GM21737 (cell line): ENCODE data around the gene FUZ.

Source experiments
- ATAC-seq: cut with Tn5 transposase; IDR thresholded peaks from one replicate; pipeline ENCODE4 v1.9.1; 2021; ENCODE audit warnings: mild to moderate bottlenecking, moderate library complexity; ENCODE audit not compliant: unreplicated experiment

Gene FUZ

DNA sequence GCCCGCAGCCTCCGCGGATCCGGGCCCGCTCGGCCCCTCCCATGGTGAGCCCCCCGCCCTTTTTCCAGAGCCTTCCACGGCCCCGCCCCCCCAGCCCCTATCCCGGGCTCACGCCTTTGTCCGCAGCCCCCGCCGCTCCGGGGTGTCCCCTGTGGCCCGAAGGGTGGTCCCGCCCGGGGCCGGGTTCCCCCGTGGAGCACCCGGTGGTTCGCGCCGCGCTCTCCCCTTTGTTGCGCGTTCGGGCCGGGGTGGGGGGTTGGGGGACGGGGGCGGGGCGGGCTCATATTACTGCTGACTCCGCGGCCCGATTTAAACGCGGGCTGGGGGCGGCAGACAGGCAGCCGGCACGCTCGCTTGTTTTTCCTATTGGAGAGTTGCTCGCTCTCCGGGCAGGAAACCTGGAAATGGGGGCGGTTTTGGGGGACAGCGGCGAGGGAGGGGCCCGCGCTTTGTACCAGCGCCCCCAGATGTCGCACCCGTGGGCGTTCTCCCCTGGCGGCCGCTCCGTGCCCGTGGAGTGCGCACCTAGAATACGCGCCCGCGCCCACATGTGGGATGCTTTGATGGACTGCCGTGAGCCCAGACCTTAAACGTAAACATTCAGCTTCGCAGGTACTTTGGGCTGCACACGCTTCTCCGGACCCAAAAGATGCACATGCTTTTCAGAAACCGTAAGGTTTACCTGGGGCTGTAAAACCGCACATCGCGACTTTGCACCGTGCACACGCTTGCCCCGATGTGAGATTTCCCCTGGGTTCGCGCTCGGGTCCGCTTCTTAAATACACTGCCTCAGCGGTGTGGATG lies 38.6 kb upstream of the FUZ start:
- ATAC-seq: peak; percentile 5

DNA sequence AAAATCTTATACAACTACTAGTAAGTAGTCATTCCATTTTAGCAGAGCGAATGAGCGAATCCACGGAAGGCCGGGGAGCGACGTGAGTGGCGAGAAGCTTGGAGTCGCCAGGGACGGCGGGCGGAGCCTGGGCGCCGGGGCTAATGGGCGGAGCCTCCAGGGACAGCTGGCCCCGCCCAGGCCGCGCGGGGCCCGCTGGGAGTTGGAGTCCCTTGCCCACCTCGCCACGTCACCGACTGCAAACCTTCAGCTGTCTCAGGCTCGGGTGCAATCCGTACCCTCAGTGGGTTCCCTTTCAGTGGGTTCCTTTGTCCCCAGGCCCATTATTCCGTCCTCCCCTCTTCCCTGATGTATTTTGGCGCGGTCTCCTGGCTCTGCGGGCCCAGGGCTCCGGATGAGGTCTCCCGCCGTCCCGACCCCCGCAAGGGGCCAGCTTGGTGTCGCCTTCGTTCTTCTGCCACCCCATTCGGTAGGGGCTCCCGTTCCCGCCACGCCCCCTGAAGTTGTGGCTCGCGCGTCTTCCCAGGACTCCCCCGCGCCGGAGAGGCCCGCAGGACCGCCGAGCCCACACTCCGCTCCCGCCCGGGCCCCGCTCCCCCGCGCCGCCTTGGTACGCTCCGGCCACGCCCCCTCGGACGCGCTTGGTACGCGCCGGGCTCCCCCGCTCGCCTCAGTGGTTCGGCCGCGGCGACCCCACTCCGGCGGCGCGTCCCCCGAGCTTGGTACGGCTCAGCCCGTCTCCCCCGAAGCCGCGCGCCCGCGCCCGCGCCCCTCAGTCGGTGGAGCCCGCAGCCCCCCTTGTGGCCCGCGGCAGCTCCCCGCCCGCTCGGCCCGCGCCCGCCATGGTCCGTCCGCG lies 37.6 kb upstream of the FUZ start, which contains the start of gene PTOV1:
PTOV1 (plus strand) TSS at position 673 of the 856 bp plus-strand sequence.
- peak; percentile 62 for ATAC-seq

GRCh38 chr19:49850221-49850486 lies 37.1 kb upstream of the FUZ start:
- ATAC-seq: no peak

DNA sequence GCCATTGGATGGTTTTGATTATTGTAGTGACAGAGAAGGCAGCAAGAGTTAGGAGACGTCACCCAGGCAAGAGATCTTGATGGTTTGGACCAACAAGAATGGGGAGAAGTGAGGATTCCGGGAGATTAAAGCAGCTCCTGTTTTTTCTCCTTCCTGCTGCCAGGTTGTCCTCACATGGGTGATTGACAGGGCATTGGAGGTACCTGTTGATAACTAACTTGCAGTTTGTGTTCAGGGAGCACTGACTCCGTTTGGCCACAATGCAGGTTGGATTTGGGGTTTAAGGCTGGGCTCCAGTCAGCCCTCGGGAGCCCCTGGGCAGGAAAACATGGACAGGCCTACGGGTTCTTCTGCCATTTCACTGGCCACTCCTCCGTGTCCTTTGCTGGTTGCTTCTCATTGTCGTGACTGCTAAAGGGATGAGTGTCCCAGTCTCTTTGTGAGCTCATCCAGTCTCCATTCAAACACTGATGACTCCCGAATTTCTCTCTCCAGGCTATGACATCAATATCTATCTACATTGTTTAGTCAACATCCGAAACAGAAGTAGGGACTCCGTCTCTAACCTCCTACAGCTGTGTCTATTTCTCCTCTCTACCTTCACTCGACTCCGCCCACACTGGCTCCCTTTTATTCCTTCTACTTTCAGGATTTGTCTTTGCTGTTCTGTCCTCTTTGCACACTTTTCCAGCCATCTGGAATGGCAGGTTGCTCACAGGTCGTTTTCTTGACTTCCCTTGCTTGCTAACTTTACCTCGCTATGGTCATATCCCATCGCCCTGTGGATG lies 36.5 kb upstream of the FUZ start:
- ATAC-seq: no peak

DNA sequence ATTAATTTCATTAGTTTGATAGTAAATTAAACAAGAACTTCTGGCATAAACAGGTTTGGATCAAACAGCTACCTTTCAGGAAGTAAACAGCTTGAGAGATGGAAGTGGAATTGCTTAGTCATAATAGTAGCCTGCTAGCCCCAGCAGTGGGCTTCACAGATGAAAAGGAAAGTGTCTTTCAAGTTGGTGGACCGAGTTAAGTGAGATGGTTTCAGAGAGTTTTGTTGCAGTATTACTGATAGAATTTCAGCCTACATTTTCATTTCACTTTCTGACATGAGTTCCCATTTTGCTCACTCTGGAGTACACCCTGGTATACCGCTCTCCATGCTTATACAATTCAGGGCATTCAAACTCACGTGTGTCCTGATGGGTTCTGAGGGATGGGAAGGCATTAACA lies 35.8 kb upstream of the FUZ start:
- no peak for ATAC-seq

DNA sequence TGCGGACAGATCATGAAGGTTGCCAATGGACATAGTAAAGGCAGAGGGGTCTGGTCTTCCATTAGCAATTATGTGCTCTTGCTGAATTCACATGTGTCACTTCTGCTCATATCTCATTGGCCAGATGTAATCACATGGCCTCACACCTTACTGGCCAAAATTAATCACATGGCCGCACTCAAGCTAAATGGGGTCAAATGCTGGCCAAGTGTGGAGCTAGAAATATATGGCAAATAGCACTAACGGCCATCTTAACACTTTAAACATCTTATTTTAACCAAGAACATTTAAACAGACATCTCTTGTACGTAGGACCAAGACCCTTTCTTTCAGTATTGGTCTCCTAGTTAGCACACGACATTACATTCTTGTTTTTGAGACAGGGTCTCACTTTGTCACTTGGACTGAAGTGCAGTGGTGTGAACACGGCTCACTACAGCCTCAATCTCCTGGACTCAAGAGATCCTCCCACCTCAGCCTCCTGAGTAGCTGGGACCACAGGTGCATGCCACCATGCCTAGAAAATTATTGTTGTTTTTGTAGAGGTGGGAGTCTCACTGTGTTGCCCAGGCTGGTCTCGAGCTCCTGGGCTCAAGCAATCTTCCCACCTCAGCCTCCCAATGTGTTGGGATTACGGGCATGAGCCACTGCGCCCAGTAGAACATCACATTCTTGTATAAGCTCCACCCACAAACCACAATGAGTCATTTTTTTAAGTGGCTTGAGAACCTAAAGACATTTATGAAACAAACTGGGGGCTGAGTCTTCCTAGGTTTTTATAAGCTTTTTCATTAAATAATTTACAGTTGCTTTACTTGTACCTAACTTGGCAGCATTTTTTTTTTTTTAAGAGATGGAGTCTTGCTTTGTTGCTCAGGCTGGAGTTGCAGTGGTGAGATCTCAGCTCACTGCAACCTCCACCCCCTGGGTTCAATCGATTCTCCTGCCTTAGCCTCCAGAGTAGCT lies 34.9 kb upstream of the FUZ start:
- ATAC-seq: no peak

DNA sequence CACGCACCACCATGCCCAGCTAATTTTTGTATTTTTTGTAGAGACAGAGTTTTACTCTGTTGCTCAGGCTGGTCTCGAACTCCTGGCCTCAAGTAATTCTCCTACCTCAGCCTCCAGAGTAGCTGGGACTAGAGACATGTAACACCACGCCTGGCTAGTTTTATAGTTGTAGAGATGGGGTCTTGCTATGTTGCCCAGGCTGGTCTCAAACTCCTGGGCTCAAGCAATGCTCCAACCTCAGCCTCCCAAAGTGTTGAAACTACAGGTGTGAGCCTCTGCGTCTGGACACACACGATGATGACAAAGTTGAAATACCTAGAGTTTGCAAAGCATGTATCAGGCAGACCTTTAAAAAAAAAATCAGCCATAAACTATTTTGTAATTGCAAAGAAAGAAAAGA lies 33.3 kb upstream of the FUZ start:
- ATAC-seq: no peak

DNA sequence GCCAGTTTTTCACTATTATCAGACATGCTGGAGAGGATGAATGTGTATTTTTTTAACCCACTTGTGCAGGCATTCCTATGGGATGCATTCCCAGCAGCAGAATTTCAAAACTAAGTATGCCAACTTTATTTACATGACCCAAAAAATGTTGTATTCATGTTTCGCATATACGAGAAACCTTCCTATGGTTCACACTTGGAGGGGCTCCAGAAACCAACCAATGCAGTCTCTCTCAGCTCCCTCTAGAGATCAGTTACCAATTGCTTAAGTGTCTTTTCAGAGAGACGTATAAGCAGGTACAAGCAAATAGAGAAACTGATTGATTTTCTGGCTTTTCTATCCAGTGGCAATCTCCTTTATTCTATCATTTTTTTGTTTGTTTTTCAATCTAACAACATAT lies 32.3 kb upstream of the FUZ start:
- no peak for ATAC-seq

- no peak for ATAC-seq
Measured at GRCh38 chr19:49844138-49845095, 31.3 kb upstream of the FUZ start.

GRCh38 chr19:49843265-49843664 lies 30.2 kb upstream of the FUZ start:
- ATAC-seq: no peak

DNA sequence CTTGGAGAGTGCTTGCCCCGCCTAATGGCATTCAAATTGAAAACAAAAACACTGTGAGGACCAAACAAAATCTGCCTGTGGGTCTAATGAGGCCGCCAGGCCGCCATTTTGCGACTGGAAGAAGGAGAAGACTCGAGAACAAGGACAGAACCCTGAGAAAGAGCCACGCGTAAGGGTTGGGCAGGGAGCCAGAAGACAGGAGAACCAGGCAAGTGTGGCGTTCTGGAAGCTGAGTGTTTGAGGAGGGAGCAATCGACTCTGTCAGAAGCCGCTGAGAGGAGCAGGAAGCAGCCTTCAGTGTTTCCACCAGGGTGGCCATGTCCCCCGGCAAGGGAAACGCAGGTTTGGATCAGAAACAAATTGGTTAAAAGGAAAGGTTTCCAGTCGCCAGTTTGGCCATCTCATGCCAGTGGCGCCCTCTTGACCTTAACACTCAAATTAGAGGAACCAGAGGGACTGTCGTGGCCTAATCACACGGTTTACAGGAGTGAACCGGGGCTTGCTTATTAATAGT lies 27.7 kb upstream of the FUZ start:
- no peak for ATAC-seq

DNA sequence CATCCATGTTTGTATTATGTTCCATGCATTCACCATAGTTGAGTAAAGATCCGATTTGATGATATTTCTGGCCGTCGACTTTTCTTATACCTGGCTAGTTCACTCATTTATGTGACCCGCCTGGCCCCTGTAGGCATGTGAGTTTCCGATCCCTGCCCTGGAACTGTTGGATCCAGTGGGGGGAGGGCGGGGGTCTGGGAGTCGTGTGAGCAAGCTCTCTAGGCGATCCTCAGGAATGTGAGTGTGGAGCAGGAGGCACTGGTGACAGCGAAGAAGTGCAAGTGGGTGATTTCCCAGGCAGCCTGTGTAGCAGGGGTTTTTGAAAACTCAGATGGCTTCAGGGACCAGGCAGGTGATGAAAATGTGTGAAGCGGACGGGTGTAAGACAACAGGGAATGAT lies 27.2 kb upstream of the FUZ start:
- no peak for ATAC-seq

DNA sequence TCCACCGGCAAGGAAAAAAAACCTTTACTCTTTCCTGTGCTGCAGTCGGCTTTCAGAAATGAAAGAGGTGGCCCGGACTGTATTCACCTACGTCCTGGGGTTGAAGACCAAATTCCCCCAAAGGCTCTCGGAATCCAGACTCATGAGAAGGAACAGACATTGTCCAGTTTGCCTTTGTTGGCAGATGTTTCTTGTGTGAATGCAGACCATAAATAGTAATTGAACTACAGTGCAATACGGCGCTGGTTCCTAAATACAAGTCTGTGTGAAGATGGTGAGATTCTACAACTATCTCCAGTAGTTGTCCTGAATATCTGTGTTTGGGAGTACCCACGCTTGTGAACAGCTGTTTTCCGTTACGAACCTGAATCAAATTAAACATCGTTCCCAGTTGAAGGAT lies 26.6 kb upstream of the FUZ start:
- ATAC-seq: no peak

DNA sequence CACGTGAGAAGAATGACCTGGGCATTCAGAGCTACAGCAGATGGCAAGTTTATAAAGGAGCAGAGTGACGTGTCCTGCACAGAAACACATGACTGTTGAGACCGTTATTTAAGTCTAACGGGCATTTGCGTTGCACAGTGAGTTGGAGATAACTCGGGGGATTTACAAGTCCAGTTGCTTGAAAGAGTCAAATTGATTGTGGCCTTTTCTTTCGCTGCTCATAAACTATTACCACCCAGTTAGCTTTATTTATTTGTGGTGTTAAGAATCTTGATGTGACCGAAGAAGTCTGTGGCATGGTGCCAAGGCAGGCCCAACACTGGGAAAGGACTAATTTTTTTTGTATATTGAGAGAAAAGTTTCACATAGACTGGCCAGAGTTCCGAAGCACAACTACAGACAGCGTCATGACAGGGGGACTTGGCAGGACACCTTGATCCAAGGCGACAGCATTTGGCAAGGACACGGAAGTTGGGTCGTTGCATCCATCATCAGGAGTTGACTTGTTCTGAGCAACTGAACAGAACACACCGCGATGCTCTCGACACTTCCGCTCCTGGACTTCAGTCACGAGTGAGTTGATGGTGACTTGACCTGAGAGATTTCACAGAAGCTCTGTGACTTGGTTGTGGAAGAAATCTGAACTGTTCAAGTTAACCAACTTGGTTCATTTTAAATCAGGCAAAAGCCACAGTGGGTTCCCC lies 25.9 kb upstream of the FUZ start:
- no peak for ATAC-seq

- no peak for ATAC-seq
Measured at GRCh38 chr19:49837425-49837824, 24.3 kb upstream of the FUZ start.

GRCh38 chr19:49837009-49837310 lies 23.9 kb upstream of the FUZ start:
- ATAC-seq: no peak

DNA sequence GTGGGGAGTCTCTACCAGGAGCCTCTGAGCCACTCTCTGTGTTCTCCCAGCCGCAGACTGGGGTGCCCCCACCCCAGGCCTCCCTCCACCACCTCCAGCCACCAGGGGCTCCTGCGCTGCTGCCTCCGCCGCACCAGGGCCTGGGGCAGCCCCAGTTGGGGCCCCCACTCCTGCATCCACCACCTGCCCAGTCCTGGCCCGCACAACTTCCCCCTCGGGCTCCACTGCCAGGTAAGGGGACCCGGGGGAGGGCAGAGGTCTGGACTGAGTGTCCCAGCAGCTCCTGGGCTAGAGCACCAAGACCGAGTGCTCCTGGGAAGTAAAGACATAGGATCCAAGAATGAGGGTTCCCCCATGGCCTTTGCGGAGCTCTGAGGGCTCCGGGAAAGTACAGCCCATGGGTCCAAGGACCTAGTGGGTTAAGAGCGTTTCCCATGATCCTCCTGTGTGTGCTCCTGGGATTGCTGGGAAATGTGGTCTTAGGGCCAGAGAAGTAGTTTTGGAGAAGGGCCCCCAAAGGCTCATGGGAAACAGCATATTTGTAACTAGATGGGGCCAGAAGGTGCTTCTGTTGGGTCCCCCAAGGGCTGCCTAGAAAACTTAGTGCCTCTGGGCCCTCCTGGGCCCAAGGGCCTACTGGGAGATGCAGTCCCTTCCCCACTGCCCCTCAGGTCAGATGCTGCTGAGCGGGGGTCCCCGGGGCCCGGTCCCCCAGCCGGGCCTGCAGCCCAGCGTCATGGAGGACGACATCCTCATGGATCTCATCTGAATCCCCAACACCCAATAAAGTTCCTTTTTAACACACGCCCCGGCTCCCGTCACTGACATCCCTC lies 23.3 kb upstream of the FUZ start:
- ATAC-seq: no peak

GRCh38 chr19:49835562-49835961 lies 22.5 kb upstream of the FUZ start:
- ATAC-seq: no peak
